Body of pancreas (tissue), 4 donors: ENCODE results near the gene KCTD11.

Experiments
- POLR2A ChIP-seq, 3 donors: fragments of 450-650 bp; IDR thresholded peaks; one replicate each; pipeline ENCODE4 v1.6.1; 2016; ENCODE audit warnings: antibody characterized with exemption in 3 of 3, mild to moderate bottlenecking in 2 of 3
- TF ChIP-seq, protein P1 (sequence below), 7 experiments: fragments of 450-650 bp in 4 of 7; fragments of 200-600 bp in 3 of 7; sonication (generic) in 3 of 7; IDR thresholded peaks; one replicate each; pipeline ENCODE4 v1.5.1; 2016 to 2019; ENCODE audit warnings: antibody characterized with exemption in 7 of 7

DNA sequence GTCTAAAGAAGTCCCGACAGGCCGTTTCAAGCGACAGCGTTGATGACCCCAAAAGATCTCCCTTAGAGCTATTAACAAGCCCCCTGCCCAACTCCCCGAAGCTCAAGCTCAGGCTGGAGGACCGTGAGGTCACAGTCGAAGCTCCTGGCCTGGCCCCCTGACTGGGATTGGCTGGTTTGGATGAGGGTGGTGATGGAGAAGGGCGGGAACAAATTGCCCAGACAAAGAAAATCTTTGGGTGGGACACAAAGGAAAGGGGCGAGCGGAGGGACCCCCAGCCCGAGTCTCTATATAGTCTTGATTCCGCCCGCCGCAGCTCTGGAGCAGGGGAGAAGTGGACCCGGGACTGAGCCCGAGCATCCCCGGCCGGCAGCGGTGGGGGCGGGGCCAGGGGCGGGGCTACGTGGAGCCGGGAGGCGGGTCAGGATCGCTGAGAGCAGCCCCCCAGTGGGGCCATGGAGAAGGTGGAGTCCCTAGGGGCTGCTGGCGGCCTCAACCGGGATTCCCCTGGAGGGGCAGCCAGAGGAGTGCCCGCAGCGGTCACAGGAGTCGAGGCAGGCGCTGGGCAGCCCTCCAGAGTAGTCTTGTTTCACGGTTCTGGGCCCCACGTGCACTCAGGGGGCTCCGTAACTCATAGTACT is 21.8 kb upstream of the KCTD11 start:
- TF ChIP-seq, protein P1, sequence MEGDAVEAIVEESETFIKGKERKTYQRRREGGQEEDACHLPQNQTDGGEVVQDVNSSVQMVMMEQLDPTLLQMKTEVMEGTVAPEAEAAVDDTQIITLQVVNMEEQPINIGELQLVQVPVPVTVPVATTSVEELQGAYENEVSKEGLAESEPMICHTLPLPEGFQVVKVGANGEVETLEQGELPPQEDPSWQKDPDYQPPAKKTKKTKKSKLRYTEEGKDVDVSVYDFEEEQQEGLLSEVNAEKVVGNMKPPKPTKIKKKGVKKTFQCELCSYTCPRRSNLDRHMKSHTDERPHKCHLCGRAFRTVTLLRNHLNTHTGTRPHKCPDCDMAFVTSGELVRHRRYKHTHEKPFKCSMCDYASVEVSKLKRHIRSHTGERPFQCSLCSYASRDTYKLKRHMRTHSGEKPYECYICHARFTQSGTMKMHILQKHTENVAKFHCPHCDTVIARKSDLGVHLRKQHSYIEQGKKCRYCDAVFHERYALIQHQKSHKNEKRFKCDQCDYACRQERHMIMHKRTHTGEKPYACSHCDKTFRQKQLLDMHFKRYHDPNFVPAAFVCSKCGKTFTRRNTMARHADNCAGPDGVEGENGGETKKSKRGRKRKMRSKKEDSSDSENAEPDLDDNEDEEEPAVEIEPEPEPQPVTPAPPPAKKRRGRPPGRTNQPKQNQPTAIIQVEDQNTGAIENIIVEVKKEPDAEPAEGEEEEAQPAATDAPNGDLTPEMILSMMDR (IDR thresholded peaks at IDR 0.05): no peak
- no peak for TF ChIP-seq POLR2A (IDR thresholded peaks at IDR 0.05)
